Fibroblast of pulmonary artery (primary cell): ENCODE results near the gene ELN.

Experiments used
- DNase-seq: peaks from one replicate; pipeline ENCODE4 v3.0.0-alpha.2; 2010; ENCODE audit warnings: low read depth
- H3K4me3 ChIP-seq: replicated peaks from 2 replicates; pipeline ENCODE4 v1.5.1; 2011; ENCODE audit warnings: low read depth, mild to moderate bottlenecking, control low read depth, low read length, moderate library complexity
- CTCF ChIP-seq: IDR thresholded peaks from 2 replicates; pipeline ENCODE4 v1.5.1; 2011; ENCODE audit warnings: mild to moderate bottlenecking, control low read depth, low read length, inconsistent platforms; ENCODE audit errors: missing control alignments

ELN gene

GRCh38 chr7:74092964-74093471, 65.0 kb downstream of the ELN start:
- DNase-seq = no peak
- no peak overlapping the region for H3K4me3 ChIP-seq
- no peak for TF ChIP-seq CTCF

GRCh38 chr7:74093671-74094223, 65.8 kb downstream of the ELN start:
- TF ChIP-seq CTCF = no peak
- DNase-seq = no peak
- no peak overlapping the region for H3K4me3 ChIP-seq

- no peak for TF ChIP-seq CTCF
- peak overlapping the region; percentile 48 for H3K4me3 ChIP-seq
Measured at GRCh38 chr7:74094224-74095101, 66.5 kb downstream of the ELN start.

GRCh38 chr7:74095135-74095534, 67.2 kb downstream of the ELN start:
- TF ChIP-seq CTCF = no peak
- H3K4me3 ChIP-seq = no peak overlapping the region
- no peak for DNase-seq

More at GRCh38 chr7:74094224-74095101, 66.5 kb downstream of the ELN start:
- peak; percentile 86 for DNase-seq

GRCh38 chr7:74097937-74098614, 70.1 kb downstream of the ELN start:
- no peak overlapping the region for H3K4me3 ChIP-seq
- DNase-seq = peak; percentile 76
- TF ChIP-seq CTCF = no peak

- no peak overlapping the region for H3K4me3 ChIP-seq
- no peak for DNase-seq
- no peak for TF ChIP-seq CTCF
Measured at GRCh38 chr7:74099031-74099430, 71.1 kb downstream of the ELN start.
